ENCODE data around the gene TRAFD1.

The TRAFD1 gene

DNA sequence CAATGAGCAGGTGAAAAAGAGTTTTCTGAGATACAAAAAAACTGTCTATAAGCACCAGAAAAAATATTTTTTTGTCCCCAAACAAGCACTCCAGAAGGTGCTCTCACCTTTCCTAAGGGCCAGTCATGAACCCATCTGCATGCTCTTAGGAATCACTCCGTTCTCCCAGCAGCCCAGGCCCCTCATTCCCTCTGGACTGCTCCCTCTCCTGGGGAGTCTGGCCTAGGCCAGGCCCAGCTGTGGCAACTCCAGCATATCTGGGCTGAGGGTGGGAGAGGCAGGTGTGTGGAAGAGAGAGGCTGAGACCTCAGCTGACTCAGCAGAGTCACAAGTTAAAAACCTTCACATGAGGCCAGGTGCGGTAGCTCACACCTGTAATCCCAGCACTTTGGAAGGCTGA, 54.6 kb downstream of the TRAFD1 start:
- no peak for DNase-seq

DNA sequence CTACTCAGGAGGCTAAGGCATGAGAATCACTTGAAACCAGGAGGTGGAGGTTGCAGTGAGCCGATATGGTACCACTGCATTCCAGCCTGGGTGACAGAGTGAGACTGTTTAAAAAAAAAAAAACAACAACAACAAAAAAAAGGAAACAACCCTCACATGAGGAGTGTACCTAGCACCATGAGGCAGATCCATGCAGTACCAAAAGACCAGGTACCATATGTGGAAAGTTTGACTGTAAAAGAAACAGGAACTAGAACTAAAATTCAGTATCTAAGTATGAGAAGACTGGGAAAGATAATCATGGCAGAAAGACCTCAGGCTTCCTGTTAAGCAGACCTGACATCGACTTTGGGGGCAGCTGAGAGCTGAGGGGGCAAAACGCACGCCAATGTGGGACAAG, 55.1 kb downstream of the TRAFD1 start:
- DNase-seq, result no peak

DNA sequence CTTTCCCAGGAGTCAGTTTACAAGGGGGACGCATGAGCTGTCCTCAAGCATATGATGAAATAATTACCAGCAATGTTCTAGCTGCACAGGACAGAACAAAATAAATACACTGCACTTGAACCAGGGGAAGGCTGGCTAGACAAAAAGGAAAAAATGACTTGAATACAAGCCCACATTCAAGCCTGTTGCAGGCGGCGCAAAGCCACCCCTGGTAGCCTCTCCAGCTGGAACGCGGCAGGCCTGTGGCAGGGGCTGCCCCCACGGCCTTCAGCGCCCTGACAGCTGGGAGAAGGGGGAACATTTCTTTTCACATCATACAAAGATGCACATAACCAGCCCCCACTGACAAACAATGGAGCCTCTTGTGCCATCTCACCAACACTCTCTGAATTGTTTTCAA, 57.1 kb downstream of the TRAFD1 start:
- DNase-seq, result no peak

DNA sequence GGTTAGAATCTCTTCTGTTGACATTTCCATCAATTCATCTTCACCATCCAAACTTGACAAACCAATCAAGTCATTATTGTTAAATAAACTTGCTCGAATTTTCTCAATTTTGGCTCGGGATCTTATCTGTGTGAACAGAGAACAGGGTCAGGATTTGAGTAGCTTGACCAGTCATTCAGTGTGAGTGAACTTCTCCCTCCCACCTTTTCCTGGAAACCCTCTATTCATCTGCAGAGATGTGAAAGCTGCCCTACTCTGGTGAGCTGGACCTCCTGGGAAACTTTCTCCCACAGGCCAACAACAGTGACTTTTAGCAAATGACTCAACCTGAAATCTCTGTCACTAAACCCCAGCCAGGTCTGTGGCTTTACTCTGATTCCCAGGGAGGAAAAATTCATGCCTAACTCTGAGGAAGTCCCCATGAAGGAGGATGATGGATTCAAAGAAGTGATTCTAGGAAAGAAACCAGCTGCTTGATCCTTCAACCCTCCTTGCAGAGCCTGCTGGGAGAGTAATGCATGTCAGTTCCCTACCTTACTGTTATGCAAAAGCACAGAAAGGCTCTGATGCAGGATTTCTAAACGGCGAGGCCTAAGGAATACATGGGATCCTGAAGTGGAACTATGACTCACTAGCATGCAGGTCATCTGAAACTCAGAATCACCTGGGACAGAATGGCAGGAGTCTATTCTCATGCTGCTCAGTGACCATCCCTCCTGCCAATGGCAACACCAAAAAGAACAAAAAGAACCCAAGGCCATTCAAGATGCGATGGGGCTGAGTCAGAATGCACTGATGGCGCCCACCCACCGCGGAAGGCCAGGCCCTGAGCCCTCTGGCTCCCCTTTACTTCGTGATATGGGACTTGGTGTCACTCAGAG, 58.0 kb downstream of the TRAFD1 start:
- DNase-seq, result no peak

DNA sequence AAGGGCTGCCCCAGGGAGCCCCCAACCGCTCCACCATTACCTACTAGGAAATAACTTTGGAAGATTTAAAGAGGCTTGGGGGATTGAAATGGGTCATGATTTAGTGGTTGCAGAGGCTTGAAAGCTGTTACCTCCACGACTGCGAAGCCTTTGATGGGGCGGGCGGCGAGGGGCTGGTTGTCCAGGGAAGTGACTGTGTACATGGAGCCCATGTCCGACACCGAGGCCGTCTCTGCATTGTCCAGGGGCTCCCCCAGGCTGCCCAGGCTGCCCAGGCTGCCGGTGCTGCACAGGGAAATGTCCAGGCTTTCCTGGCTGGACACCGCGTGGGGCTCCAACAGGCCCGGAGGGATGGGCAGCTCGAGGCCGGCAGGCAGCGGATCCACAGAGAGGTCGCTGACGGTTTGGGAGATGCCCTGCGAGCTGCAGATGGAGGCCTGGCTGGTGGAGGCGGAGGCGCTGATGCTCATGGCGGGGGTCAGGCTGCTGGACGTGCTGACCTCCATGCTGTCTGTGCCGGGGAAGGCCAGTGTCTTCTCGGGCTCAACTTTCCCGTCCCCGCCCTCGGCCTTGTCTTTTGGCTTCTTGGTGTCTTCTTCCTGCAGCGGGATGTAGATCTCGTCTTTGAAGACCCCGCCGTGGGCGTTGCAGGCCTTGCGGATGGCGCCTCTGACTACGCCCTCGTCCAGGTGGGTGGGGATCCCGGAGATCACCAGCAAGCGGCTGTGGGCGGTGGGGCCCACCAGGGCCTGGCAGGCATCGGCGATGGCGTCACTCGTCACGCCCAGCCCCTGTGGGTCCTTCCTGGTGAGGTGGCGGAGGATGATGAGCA, 58.9 kb downstream of the TRAFD1 start:
- DNase-seq, result no peak

DNA sequence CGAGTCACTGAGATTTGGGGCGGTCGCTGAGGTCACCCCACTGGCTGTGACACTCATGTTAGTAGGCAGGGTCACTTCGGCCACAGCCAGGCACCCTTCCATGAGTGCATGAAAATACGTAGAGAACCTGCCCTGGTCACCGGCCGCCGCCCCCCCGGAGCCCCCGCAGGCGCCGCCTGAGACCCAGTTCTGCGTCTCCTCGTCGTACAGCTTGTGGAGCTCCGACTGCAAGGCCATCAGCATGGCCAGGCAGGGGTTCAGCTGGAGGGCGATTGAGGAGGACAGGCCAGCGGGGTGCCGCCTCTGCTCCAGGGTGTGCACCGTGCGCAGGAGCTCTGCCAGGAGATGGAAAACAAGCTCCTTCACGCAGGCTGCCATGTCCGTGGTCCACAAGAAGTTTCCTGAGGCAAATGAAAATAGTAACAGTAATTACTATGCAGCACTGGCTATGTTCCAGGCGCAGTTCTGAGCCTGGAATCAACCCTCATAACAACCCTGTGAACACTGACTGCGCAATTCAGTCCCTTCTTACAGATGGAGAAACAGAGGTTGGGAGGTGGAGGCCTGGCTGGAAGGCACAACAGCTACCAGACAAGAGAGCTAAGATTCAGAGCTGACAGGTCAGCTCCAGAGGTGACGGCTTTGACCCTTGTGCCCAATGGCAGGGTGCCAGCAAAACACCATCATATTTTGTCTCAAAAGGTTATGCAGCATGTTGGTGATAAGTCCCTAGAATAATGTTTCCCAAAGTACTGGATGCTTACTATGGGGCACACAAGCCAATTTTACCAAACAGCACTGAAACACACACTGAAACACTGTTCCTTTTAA, 59.9 kb downstream of the TRAFD1 start:
- DNase-seq, result no peak

DNA sequence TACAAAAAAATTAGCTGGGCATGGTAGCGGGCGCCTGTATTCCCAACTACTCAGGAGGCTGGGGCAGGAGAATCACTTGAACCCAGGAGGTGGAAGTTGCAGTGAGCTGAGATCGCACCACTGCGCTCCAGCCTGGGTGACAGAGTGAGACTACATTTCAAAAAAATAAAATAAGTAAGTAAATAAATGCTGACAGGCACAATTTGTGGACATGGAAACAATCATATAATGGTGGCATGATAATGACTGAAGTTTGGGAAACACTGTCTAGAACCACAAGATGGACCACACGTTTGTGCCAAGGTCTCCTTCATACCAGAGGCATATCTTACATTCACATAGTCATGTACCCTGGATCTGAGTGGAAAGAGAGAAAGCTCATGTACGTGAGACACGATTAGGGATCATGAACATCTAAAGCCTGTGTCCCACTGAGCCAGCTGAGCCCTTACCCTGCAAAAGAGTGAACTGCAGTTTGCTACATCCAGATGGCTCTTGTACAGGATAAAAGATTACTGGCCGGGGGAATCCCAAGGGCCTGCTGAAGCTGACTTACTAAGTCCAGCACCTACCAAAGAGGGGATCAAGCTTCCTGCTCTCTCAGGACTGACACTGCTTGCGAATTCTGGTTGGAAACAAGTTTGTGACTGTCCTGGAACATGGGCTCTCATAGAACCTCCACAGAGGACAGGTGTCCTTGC, 62.9 kb downstream of the TRAFD1 start:
- DNase-seq, result no peak

DNA sequence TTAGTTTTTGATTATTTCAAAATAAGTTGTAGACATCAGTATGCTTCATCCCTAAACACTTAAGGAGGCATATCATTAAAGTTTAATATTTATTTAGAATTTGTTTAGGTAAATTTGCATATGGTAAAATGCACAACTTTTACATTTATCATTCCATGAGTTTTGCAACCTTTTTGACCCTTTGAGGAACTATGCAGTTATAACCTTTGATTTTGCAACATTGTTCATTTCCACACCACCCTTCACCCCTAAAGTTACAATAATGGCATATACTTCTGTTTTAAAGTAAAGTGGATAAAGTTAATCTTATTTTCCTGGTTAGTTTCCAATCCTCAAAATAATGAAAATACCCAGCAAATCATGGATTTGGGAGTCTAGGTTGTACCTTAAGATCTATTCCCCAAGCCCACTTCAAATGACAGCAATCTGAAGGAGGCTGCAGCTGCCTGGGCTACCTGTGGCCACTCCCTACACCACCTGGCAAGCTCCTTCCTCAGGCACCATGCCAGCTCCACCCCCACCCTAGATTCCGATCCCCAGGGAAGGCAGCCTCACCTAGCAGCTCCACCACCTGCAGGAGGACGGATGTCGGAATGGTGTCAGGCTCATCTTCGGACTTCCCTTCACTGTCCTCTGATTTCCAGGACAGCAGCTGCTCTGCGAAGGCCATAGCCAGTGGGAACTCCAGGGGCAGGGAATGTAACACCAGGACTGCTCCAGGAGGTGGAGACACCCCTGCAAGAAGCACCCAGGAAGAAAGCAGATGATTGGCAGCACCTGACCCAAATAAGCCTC, 65.1 kb downstream of the TRAFD1 start:
- no peak for DNase-seq

DNA sequence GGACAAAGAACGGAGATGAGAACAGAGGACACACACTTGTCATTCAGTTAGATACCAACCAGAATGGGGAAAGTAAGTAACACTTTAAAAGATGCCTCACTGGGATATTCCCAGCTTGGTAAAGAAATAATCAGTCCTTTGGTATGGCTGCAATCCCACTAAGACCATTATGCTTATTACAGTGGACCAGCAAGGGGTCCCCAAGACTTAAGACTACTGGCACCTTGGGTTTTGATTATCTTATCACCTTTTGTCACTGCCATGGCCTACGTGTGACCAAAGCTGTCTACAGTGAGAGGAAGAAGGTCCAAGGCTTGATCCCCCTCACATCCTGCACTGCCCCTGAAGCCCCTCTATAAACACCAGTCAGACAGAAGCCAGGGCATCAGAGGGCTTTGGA, 65.8 kb downstream of the TRAFD1 start:
- DNase-seq, result no peak

DNA sequence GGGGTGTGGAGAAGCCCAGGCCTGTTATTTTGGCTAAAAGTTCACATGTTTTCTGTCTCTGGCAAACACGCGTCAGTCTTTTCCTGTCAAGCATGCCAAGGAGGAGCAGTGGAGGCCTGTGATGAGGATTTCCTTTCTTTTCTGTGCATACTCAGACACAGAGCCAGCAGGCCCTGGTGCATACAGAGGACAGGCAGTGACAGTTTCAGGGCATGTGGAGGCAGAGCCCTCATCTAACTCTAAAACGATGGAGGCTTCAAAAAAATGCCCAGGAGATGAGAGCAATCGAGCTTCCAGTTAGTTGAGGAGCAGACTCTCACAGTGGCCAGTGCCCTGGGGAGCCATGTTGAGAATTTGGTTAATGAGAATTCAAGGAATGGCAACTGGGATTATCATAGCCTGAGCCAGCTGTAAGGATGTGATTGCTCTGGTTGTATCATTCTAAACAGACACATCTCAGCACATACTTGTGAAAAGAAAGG, 66.5 kb downstream of the TRAFD1 start:
- DNase-seq, result no peak

DNA sequence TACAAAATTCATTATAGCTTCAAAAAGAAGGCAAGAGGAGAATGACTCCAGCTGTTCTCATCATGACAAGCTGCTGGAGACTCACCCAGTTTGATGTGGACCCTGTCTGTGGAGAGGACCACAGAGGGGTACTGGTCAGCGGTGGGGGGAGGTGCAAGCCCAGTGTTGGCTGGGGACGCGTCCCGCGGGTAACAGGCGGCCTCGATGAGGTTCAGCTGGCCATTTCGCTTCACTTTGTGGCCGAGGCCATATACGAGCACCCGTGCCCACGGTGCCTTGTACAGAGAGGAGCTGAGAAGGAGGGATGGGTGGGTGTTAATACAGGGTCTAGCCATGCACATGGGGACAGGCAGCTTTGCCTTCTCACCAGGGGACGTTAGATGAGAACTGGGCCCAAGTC, 67.1 kb downstream of the TRAFD1 start:
- DNase-seq, result no peak

DNA sequence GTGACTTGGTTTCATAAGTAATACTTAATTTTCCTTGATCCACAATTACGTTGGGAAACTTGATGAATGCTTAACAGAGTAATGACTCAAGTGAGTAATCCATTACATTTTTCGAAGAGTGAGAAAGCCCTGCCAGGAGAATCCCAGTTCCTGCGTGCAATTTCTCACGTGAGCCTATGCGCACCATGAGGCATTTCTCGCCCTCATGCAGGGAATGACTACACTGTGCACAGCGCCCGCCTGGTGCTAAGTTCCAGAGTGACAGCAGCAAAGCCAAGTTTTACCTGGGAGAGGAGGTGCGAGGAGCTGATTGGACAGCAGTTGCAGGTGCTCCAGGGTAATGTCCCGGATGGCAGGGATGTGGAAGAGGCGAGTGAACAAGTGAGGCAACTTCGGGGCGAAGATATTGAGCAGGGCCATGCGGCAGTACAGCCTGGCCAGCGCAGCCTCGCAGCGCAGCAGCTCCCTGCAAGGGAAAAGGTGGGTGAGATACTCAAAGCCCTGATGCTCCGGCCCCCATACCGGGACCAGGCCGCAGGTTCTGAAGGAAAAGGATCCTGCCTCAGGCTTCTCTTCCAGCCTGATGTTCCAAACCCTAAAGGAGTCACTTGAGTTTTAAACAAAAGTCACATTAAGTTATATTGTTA, 69.4 kb downstream of the TRAFD1 start:
- DNase-seq, result no peak

DNA sequence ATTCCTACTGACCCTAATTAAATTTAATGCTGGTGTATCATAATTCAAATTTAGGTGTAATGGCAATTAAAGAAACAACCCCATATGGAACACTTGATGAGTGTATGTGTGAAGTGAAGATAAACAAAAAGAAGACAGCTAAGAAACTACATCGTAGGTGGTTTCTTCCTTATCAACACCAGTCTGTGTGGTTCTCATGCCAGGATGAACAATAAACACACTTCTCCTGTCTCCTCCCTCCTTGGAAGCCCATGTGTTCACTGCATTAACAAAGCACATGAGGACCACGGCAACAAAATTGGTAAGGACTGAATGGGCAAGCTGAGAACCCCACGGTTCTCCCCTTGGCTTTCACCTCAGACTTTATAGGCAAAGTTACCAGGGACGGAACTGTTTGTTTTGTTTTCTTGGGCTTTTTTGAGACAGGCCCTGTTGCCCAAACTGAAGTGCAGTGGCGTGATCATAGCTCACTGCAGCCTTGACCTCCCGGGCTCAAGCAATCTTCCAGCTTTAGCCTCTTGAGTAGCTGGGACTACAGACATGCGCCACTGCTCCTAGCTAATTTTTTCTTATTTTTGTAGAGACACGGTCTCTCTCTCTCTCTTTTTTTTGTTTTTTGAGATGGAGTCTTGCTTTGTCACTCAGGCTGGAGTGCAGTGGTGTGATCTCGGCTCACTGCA, 71.0 kb downstream of the TRAFD1 start:
- no peak for DNase-seq

DNA sequence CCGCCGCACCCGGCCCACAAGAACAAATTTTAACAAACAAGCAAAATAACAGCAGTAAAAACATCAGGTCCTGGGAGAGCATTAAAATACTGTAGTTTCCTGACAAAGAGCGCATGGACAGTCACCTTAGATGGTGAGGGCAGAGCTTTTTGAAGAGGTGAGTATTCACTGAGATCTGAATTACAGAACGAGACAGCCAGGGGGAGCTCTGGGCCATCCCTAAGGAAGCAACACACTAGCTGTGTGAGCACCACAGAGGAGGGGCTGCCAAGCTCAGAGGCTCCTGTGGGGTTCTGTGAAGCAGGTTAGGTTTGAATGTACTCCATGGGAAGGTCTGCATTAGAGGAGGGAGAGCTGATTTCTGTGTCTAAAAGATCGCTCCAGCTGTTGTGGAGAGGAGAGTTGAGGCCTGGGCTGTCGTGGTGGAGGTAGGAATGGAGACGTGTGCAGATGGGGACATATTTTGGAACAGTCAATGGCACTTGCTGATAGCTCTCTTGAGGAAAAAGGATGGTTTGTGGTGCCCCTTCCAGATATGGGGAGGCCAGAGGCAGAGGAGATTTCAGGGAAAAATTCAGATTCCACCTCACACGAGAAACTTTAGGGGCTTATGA, 72.9 kb downstream of the TRAFD1 start:
- peak; percentile 27 for DNase-seq

DNA sequence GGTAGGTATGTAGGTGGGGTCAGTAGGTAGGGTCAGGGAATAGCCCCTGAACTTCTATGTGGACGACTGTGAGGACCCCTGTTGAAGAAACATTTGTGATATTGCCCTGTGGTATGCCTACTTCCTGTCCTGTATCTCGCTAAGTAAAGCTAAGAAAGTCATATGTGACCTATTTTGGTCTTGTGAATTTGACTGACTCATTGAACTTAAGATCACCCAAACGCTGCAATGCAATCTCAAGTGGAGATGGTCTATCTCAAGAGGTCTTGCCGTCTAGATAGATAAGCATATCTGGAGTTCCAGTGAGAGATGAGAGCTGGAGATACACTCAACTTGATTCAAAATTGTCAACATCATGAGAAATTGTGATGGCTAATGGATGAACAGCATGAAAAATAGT, 73.8 kb downstream of the TRAFD1 start:
- no peak for DNase-seq
